Smooth muscle cell (in vitro differentiated cells): Measurements from ENCODE around the gene C16orf95. TPM values are rescaled to one million over a fixed set of nuclear protein-coding genes. Genes with fewer than 3 reads are reported as not detected.

ENCODE experiments used
- DNase-seq: peaks from one replicate; lab custom pipeline; 2025; ENCODE audit not compliant: unreplicated experiment; lab: John Stamatoyannopoulos, UW
- H2AFZ ChIP-seq: fragments of 200-600 bp; sonication (generic); 2 replicates; pipeline ENCODE4 v1.6.0; 2016; ENCODE audit warnings: antibody characterized with exemption, low read depth, mild to moderate bottlenecking
- H3F3A ChIP-seq: fragments of 200-600 bp; sonication (generic); 2 replicates; pipeline ENCODE4 v1.6.0; 2017; ENCODE audit warnings: antibody characterized with exemption, low read depth
- H3K27ac ChIP-seq: fragments of 200-600 bp; sonication (generic); 2 replicates; pipeline ENCODE4 v1.5.1; 2016; ENCODE audit warnings: low read depth, mild to moderate bottlenecking
- H3K27me3 ChIP-seq: fragments of 200-600 bp; sonication (generic); 2 replicates; pipeline ENCODE4 v1.6.1; 2016; ENCODE audit warnings: low read depth, mild to moderate bottlenecking
- H3K36me3 ChIP-seq: fragments of 200-600 bp; sonication (generic); 2 replicates; pipeline ENCODE4 v1.5.1; 2016; ENCODE audit warnings: low read depth
- H3K4me1 ChIP-seq: fragments of 200-600 bp; sonication (generic); 2 replicates; pipeline ENCODE4 v1.5.1; 2016; ENCODE audit warnings: low read depth
- H3K4me2 ChIP-seq: fragments of 200-600 bp; sonication (generic); 2 replicates; pipeline ENCODE4 v1.6.0; 2016; ENCODE audit warnings: mild to moderate bottlenecking
- H3K4me3 ChIP-seq: fragments of 200-600 bp; sonication (generic); 2 replicates; pipeline ENCODE4 v1.5.1; 2016; ENCODE audit warnings: mild to moderate bottlenecking
- H3K79me2 ChIP-seq: fragments of 200-600 bp; sonication (generic); 2 replicates; pipeline ENCODE4 v1.6.0; 2016; ENCODE audit warnings: low read depth, mild to moderate bottlenecking
- H3K9ac ChIP-seq: fragments of 200-600 bp; sonication (generic); 2 replicates; pipeline ENCODE4 v1.6.0; 2016; ENCODE audit warnings: low read depth
- H3K9me3 ChIP-seq: fragments of 200-600 bp; sonication (generic); replicated peaks from 2 replicates; pipeline ENCODE4 v1.5.1; 2016; ENCODE audit warnings: low read depth
- H4K20me1 ChIP-seq: fragments of 200-600 bp; sonication (generic); 2 replicates; pipeline ENCODE4 v1.6.0; 2016; ENCODE audit warnings: low read depth
- WGBS: methylation state at CpG from one replicate; pipeline ENCODE4 v1.1.7; 2016; ENCODE audit warnings: low lambda C conversion rate; 5-methylcytosine and 5-hydroxymethylcytosine counted together
- polyA plus RNA-seq: library from polyadenylated mRNA; unstranded; fragments of >200 nt; fragmentation: Nextera tagmentation; extraction: Ambion mirVana; gene quantifications from 2 replicates; pipeline ENCODE4 v1.2.1, GENCODE V29; 2016
- total RNA-seq: library from RNA; depleted of rRNA; stranded (reverse); fragments of >200 nt; gene quantifications from 2 replicates; pipeline ENCODE4 v1.2.3, GENCODE V29; 2014
- TF ChIP-seq, protein P1 (sequence below): fragments of 200-600 bp; sonication (generic); IDR thresholded peaks from 2 replicates; pipeline ENCODE4 v1.5.1; 2017; ENCODE audit warnings: borderline replicate concordance, mild to moderate bottlenecking, antibody characterized with exemption; ENCODE audit not compliant: insufficient read depth, poor library complexity, severe bottlenecking

The C16orf95 gene
- total and polyA plus RNA-seq, 2 experiments from 2014 or later = 7.7 to 8.0 TPM

DNA sequence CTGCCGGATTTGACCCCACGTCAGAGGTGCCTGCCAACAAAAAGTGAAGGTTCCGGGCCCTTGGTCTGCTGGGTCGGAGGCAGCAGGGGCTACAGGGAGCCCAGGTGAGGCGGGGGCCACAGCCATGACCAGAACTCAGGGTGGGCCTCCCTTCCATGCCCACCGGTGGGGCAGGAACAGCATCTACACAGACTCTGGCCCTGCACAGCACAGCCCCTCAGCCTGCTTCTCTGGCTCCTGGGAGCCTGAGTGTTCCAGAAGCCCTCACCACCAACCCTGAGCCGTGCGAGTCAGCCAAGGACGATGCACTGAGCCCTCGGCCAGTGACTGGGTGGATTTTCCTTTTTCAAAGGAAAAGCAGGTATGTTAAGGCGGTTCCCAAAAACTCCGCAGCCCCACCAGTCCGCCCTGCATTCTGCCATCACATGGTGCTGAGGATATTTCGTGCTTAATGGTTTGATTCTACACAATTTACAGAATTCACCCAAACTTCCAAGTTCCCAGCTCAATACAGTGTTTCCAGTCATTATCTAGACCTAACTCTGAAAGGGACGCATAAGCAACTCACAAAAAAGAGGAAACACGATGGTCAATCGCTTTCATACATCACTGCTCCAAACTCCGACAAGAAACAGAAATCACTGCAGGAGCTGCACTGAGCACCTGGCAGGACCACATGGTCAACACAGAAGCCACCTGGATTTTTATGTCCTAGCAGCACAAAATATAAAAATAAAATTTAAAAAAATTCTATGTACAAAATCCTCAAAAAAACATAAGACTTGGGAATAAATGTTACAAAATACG lies 19.4 kb upstream of the C16orf95 start:
- Histone ChIP-seq H3K9ac (no peak overlapping the region), H3K79me2 (no peaks in the 10 kb centered on the region), H3K4me3 (no peak overlapping the region), H3K9me3 (no peaks in the 10 kb centered on the region), H3K4me1 (no peaks in the 10 kb centered on the region), H3F3A (no peaks in the 10 kb centered on the region), H2AFZ (no peak overlapping the region), H3K36me3 (no peaks in the 10 kb centered on the region), H3K4me2 (no peak overlapping the region), H4K20me1 (peaks cover 38% of the 10 kb centered on the region), H3K27ac (no peak overlapping the region), H3K27me3 (no peaks in the 10 kb centered on the region)
- TF ChIP-seq, protein P1, sequence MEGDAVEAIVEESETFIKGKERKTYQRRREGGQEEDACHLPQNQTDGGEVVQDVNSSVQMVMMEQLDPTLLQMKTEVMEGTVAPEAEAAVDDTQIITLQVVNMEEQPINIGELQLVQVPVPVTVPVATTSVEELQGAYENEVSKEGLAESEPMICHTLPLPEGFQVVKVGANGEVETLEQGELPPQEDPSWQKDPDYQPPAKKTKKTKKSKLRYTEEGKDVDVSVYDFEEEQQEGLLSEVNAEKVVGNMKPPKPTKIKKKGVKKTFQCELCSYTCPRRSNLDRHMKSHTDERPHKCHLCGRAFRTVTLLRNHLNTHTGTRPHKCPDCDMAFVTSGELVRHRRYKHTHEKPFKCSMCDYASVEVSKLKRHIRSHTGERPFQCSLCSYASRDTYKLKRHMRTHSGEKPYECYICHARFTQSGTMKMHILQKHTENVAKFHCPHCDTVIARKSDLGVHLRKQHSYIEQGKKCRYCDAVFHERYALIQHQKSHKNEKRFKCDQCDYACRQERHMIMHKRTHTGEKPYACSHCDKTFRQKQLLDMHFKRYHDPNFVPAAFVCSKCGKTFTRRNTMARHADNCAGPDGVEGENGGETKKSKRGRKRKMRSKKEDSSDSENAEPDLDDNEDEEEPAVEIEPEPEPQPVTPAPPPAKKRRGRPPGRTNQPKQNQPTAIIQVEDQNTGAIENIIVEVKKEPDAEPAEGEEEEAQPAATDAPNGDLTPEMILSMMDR = no peak
- 95% methylated on average over 19 of the region's 19 CpGs for WGBS
- no peak for DNase-seq

DNA sequence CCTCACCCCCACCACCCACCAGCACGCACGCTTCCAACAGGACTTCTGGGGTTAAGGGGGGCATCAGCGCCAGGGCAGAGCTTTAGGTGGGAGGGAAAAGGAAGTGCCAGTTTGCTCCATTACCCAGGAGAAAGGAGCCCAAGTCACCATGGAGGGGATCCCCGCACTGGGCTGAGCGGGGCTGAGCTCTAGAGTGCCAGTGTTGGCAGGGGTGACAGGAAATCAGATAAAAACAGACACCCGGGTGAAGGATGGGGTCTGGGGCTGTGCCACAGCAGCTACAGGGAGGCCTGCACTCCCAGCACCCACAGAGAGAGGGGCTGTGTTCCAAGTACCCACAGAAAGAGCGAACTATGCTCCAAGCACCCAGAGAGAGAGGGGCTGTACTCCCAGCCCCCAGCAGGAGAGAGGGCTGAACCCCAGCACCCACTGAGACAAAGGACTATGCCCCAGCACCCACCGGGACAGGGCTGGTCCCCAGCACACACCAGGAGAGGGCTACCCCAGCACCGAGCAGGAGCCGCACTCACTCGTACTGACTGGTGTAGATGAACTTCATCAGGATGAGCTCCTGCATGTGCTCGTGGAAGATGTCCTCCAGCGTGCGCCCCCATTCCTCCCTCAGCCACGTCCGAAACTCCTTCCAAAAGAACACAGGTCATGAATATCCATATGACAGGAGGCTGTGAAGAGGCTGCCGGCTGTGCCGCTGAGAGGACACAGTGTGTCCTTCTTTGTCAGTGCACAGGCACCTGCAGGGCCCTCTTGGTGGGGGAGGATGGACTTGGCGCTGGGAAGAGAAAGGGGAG lies 18.6 kb upstream of the C16orf95 start:
- Histone ChIP-seq H3K36me3 (no peaks in the 10 kb centered on the region), H3K4me1 (no peaks in the 10 kb centered on the region), H3K4me3 (no peak overlapping the region), H3K9me3 (no peaks in the 10 kb centered on the region), H3F3A (no peaks in the 10 kb centered on the region), H3K27me3 (no peaks in the 10 kb centered on the region), H3K79me2 (no peaks in the 10 kb centered on the region), H3K9ac (no peak overlapping the region), H3K4me2 (no peak overlapping the region), H4K20me1 (peaks cover 33% of the 10 kb centered on the region), H2AFZ (no peak overlapping the region), H3K27ac (no peak overlapping the region)
- TF ChIP-seq, protein P1 = no peak
- DNase-seq = no peak
- 96% methylated on average over 18 of the region's 19 CpGs for WGBS

DNA sequence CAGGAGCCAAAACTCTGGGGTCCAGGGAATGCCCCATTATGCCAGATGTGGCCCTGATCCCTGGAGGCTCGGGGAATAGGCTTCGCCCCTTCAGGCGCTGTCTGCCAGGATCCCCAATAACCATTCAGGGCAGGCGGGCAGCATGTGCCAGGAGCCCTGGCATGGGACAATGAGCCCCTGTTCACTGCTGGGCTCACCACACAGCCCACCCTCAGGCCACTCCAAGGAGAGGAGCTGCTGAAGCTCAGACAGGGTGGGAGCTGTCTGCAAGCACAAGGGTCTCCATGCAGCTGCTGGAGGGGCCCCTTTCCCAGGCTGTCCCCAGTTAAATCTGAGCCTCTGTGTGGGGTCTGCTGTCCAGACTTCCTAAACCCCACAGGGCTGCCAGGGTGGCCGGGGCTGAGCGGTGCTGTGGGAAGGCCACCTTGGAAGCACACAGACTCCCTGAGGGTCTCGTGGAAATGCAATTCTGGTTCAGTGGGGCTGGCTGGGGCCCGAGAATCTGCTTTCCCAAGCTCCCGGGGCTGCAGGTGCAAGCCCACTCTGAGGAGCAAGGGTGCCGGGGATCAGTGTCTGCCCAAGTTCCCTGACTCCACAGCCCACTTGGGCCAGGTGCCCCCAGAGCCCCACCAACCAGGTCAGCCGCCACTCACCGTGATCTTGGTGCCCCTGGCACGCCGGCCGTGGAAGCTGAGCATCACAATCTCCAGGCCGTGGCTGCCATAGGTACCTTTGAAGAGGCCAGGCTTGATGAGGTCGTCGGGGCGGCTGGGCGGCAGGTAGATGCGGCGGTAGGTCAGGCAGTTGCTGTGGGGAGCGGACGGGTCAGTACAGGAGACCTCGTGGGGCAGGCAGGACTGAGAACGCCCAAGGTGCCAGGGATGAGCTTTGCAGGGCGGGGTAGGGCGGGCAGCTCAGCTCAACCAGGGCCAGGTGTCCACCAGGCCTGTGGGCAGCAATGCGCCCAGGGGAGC lies 17.7 kb upstream of the C16orf95 start:
- no peak overlapping the region for H3K4me3 ChIP-seq
- no peak overlapping the region for H3K27ac ChIP-seq
- WGBS = 95% methylated on average over 28 of the region's 29 CpGs
- no peak for DNase-seq
- H3K79me2 ChIP-seq = no peaks in the 10 kb centered on the region
- H2AFZ ChIP-seq = no peak overlapping the region
- no peaks in the 10 kb centered on the region for H3K9me3 ChIP-seq
- no peaks in the 10 kb centered on the region for H3K27me3 ChIP-seq
- H3K4me1 ChIP-seq = no peaks in the 10 kb centered on the region
- peaks cover 25% of the 10 kb centered on the region for H4K20me1 ChIP-seq
- no peak overlapping the region for H3K4me2 ChIP-seq
- TF ChIP-seq, protein P1 = no peak
- no peaks in the 10 kb centered on the region for H3F3A ChIP-seq
- no peak overlapping the region for H3K9ac ChIP-seq
- H3K36me3 ChIP-seq = no peaks in the 10 kb centered on the region
